ENCODE measurements around the gene GPC6. TPM values are rescaled to one million over a fixed set of nuclear protein-coding genes. Genes with fewer than 3 reads are reported as not detected.

The GPC6 gene
- total RNA-seq, 1 donor from 2014 or later, result 42.9 TPM

DNA sequence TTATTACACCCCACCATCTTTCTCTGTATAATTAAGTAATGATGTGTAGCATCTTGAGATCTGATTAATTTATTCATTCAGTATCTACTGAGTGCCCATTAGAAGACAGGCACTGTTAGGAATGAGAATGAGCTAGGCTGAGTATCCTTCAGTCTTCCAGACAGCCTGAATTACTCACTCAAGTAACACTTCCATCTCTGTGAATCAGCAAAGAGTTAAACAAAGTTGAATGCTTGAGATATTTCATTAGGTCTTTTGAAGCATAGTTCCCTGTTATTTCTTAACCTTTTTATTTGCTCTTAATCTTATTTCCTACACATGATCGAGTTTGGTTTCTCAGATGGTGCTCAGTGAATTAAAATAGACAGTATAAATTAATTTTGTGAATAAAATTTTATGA, 839.1 kb downstream of the GPC6 start:
- Histone ChIP-seq H3K9ac (no peak overlapping the region), H3K27ac (no peak overlapping the region), H3K4me1 (no peaks in the 10 kb centered on the region), H3K4me3 (no peak overlapping the region), H3K36me3 (no peaks in the 10 kb centered on the region), H4K20me1 (ENCODE audit: low read depth) (no peaks in the 10 kb centered on the region), H3F3A (ENCODE audit: low read depth) (no peaks in the 10 kb centered on the region), H3K9me3 (ENCODE audit: low read depth) (no peaks in the 10 kb centered on the region), H3K79me2 (ENCODE audit: low read depth) (no peaks in the 10 kb centered on the region), H3K4me2 (no peak overlapping the region), H2AFZ (replicated peaks) (no peak overlapping the region), H3K27me3 (no peaks in the 10 kb centered on the region)
- no peak for TF ChIP-seq EZH2phosphoT487 (IDR thresholded peaks at IDR 0.05)
- no peak for TF ChIP-seq EZH2 (IDR thresholded peaks at IDR 0.05)
- TF ChIP-seq, protein P1, sequence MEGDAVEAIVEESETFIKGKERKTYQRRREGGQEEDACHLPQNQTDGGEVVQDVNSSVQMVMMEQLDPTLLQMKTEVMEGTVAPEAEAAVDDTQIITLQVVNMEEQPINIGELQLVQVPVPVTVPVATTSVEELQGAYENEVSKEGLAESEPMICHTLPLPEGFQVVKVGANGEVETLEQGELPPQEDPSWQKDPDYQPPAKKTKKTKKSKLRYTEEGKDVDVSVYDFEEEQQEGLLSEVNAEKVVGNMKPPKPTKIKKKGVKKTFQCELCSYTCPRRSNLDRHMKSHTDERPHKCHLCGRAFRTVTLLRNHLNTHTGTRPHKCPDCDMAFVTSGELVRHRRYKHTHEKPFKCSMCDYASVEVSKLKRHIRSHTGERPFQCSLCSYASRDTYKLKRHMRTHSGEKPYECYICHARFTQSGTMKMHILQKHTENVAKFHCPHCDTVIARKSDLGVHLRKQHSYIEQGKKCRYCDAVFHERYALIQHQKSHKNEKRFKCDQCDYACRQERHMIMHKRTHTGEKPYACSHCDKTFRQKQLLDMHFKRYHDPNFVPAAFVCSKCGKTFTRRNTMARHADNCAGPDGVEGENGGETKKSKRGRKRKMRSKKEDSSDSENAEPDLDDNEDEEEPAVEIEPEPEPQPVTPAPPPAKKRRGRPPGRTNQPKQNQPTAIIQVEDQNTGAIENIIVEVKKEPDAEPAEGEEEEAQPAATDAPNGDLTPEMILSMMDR (IDR thresholded peaks at IDR 0.05), result no peak
- no peak for DNase-seq (ENCODE audit: low spot score)
- Mint-ChIP-seq H3K36me3 (no peaks in the 10 kb centered on the region), H3K4me1 (peaks cover 36% of the 10 kb centered on the region), H3K4me3 (no peak overlapping the region), H3K27me3 (ENCODE audit: insufficient read depth, low read depth) (no peaks in the 10 kb centered on the region), H3K9me3 (peaks cover 5% of the 10 kb centered on the region), H3K27ac (no peak overlapping the region)

- H3K4me1 Mint-ChIP-seq, result peaks cover 7% of the 10 kb centered on the region
- TF ChIP-seq, protein P1 (IDR thresholded peaks at IDR 0.05), result no peak
- no peak for TF ChIP-seq EZH2phosphoT487 (IDR thresholded peaks at IDR 0.05)
- TF ChIP-seq EZH2 (IDR thresholded peaks at IDR 0.05), result no peak
- no peak overlapping the region for H3K4me3 ChIP-seq
- no peaks in the 10 kb centered on the region for H3F3A ChIP-seq (ENCODE audit: low read depth)
- H3K9me3 ChIP-seq (ENCODE audit: low read depth), result peaks cover 4% of the 10 kb centered on the region
- no peak overlapping the region for H3K4me3 Mint-ChIP-seq
- H3K27me3 Mint-ChIP-seq (ENCODE audit: insufficient read depth, low read depth), result no peaks in the 10 kb centered on the region
- no peaks in the 10 kb centered on the region for H3K79me2 ChIP-seq (ENCODE audit: low read depth)
- DNase-seq (ENCODE audit: low spot score), result no peak
- H3K9ac ChIP-seq, result no peak overlapping the region
- H3K27ac Mint-ChIP-seq, result no peak overlapping the region
- H3K27me3 ChIP-seq, result no peaks in the 10 kb centered on the region
- H4K20me1 ChIP-seq (ENCODE audit: low read depth), result no peaks in the 10 kb centered on the region
- no peak overlapping the region for H3K27ac ChIP-seq
- no peaks in the 10 kb centered on the region for H3K4me1 ChIP-seq
- H3K9me3 Mint-ChIP-seq, result peaks cover 14% of the 10 kb centered on the region
- no peak overlapping the region for H3K4me2 ChIP-seq
- H3K36me3 ChIP-seq, result peaks cover 6% of the 10 kb centered on the region
- H2AFZ ChIP-seq (replicated peaks), result no peak overlapping the region
- no peaks in the 10 kb centered on the region for H3K36me3 Mint-ChIP-seq
These were observed 846.6 kb downstream of the GPC6 start for GRCh38 chr13:94073007-94073744.

GRCh38 chr13:94079876-94080275, 853.3 kb downstream of the GPC6 start:
- no peaks in the 10 kb centered on the region for H3K27me3 ChIP-seq
- DNase-seq (ENCODE audit: low spot score), result no peak
- peaks cover 4% of the 10 kb centered on the region for H3K9me3 ChIP-seq (ENCODE audit: low read depth)
- peaks cover 9% of the 10 kb centered on the region for H3K9me3 Mint-ChIP-seq
- H3K4me1 ChIP-seq, result no peaks in the 10 kb centered on the region
- TF ChIP-seq, protein P1 (IDR thresholded peaks at IDR 0.05), result no peak
- no peak for TF ChIP-seq EZH2phosphoT487 (IDR thresholded peaks at IDR 0.05)
- TF ChIP-seq EZH2 (IDR thresholded peaks at IDR 0.05), result no peak
- no peak overlapping the region for H3K9ac ChIP-seq
- H3K27ac Mint-ChIP-seq, result no peak overlapping the region
- H4K20me1 ChIP-seq (ENCODE audit: low read depth), result no peaks in the 10 kb centered on the region
- peaks cover 3% of the 10 kb centered on the region for H3K4me1 Mint-ChIP-seq
- no peaks in the 10 kb centered on the region for H3K79me2 ChIP-seq (ENCODE audit: low read depth)
- no peaks in the 10 kb centered on the region for H3K36me3 Mint-ChIP-seq
- H3K4me2 ChIP-seq, result no peak overlapping the region
- H2AFZ ChIP-seq (replicated peaks), result no peak overlapping the region
- peaks cover 6% of the 10 kb centered on the region for H3K36me3 ChIP-seq
- H3K4me3 ChIP-seq, result no peak overlapping the region
- no peaks in the 10 kb centered on the region for H3K27me3 Mint-ChIP-seq (ENCODE audit: insufficient read depth, low read depth)
- no peak overlapping the region for H3K27ac ChIP-seq
- H3K4me3 Mint-ChIP-seq, result no peak overlapping the region
- no peaks in the 10 kb centered on the region for H3F3A ChIP-seq (ENCODE audit: low read depth)

Measured in neural progenitor cell (in vitro differentiated cells).